NCI-H2107 treated with DMSO at 0.1 percent for 48 hours (cell line): Measurements from ENCODE around the gene HCN3.

Experiments
- DNase-seq: peaks from one replicate; lab custom pipeline; 2025; ENCODE audit not compliant: unreplicated experiment; lab: John Stamatoyannopoulos, UW

HCN3 gene

GRCh38 chr1:155308493-155309422, 31.5 kb downstream of the HCN3 start, which contains the start of gene FDPS:
TSS of gene FDPS (plus strand) at chr1:155308866. CDS start at chr1:155309790, 924 bp downstream.
- peak; percentile 99 for DNase-seq

- no peak for DNase-seq
Measured at GRCh38 chr1:155309423-155310021, 32.3 kb downstream of the HCN3 start.

- DNase-seq, result no peak
Measured at GRCh38 chr1:155313261-155313660, 36.0 kb downstream of the HCN3 start.

GRCh38 chr1:155316922-155317321, 39.7 kb downstream of the HCN3 start:
- no peak for DNase-seq

GRCh38 chr1:155318082-155318481, 40.8 kb downstream of the HCN3 start:
- DNase-seq, result no peak

GRCh38 chr1:155319536-155319935, 42.3 kb downstream of the HCN3 start:
- DNase-seq, result no peak

- no peak for DNase-seq
Measured at GRCh38 chr1:155320252-155320651, 43.0 kb downstream of the HCN3 start.

DNA sequence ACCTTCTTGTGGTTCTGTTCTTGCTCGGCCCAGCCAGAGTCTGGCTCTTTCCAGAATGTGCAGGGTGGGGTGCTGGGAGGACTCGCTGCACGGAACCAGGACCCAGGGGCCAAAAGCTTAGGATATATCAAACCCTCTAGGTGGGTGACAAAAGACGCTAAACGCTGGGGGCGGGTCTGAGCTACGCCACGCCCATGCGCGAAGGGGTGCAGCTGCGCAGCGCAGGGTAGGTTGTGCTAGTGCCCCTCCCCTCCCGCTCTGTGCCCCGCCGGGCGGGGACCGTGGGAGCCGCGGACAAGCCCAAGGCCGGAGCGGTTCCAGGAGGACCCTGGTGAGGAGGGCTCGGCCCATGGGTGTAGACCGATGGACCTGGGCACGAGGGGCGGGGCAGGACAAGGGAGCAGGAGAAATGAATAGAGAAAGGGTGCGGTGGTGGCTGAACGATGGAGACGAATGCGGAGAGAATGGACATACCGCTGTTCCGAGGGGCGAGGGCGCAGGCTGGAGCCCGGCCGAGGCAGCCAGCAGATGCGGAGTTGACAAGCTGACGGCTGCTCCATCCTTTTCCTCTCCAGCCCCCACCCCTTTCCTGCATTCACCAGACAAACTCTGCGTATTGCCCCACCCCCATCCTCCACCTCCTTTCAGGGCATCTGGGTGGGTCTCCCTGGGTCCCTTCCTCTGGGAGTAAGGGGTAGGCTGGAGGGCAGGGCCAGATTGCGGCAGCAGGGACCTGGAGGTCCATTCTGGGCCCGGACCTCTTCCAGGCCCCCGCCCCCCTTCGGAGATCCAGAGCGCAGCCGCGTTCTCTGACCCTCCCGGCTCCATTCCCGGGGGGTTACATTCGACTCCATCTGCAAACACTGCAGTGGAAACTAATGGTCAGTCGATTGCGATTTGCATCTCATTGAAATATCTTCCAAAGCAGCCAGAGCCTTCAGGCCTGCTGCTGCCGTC, 43.7 kb downstream of the HCN3 start, which contains the start of gene RUSC1:
TSS of gene RUSC1 (plus strand) at position 234 of the 957 bp plus-strand sequence. CDS start 880 bp downstream, outside the sequence.
- DNase-seq, result no peak

DNA sequence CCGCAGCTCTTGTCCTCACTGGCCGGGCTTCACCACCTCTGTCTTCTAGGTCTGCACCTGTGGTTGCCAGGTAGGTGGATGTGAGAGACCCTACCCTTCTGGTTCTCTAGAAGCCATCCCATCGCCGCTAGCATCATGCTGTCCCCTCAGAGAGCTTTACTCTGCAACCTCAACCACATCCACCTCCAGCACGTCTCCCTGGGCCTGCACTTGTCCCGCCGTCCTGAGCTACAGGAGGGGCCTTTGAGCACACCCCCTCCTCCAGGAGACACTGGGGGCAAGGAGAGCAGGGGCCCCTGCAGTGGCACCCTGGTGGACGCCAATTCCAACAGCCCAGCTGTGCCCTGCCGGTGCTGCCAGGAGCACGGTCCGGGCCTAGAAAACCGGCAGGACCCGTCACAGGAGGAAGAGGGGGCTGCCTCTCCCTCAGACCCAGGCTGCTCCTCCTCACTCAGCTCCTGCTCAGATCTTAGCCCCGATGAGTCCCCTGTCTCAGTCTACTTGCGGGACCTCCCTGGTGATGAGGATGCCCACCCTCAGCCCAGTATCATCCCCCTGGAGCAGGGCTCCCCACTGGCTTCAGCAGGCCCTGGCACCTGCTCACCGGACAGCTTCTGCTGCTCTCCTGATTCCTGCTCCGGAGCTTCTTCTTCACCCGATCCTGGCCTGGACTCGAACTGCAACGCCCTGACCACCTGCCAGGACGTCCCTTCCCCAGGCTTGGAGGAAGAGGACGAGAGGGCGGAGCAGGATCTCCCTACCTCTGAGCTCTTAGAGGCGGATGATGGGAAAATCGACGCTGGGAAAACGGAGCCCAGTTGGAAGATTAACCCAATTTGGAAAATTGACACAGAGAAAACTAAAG, 44.6 kb downstream of the HCN3 start:
- DNase-seq, result no peak

DNA sequence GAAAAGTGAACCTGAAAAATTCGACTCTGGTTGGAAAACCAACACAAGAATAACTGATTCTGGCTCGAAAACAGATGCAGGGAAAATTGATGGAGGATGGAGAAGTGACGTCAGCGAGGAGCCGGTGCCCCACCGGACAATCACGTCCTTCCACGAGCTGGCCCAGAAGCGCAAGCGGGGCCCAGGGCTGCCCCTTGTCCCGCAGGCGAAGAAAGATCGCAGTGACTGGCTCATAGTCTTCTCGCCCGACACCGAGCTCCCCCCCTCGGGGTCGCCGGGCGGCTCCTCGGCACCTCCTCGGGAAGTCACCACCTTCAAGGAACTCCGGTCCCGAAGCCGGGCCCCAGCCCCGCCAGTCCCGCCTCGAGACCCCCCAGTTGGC, 45.3 kb downstream of the HCN3 start:
- DNase-seq, result no peak

- DNase-seq, result peak; percentile 74
Measured at GRCh38 chr1:155322953-155323728, 45.9 kb downstream of the HCN3 start.

DNA sequence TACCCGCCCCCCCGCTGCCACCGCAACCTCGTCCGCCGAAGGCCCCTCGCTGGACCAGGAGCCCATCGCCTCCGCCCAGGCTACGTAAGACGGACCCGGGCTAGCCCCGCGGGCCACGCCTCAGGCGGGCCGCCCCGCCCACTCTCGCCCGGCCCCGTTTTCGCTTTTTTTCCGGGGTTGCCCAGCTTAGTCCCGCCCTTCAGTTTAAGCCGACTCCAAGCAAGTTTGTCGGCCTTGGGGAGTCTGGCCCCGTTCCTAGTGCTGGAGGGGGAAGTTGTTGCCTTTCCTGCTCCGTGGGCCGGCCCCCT, 46.4 kb downstream of the HCN3 start:
- DNase-seq, result peak; percentile 69

DNA sequence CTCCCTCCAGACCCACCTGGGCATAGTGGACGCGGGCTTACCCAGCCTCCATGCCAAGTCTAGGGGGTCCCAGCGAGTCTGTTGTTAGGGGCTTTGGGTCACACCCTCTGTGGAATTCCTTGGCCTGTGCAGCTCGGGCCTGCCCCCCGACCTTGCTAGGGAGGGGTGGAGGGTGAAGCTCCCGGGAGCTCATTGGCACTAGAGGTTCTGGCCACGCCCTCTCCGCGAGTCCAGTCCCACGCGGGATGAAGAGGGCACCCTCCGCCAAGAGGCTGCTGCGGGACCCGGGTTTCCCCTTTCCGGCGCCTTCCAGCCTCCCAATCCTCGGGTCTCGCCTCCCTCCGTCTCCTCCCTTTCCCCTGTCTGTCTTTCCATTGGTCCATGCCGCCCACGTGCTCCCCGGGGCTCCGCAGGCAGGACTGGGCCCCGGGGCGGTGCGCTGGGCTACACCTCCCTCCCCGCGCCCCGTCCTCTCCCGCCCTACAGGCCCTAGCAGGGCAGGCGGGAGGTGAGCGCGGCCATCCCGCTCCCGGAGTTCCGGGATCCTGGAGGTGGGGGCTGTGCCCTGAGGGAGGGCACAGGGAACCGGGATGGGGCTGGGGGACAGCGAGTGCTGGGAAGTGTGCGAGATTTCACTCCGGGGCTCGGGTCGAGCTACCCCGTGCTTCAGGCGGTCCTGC, 46.9 kb downstream of the HCN3 start:
- peak; percentile 81 for DNase-seq

- DNase-seq, result peak; percentile 69
Measured at GRCh38 chr1:155324717-155325602, 47.7 kb downstream of the HCN3 start.

GRCh38 chr1:155325603-155325893, 48.3 kb downstream of the HCN3 start:
- DNase-seq, result no peak

DNA sequence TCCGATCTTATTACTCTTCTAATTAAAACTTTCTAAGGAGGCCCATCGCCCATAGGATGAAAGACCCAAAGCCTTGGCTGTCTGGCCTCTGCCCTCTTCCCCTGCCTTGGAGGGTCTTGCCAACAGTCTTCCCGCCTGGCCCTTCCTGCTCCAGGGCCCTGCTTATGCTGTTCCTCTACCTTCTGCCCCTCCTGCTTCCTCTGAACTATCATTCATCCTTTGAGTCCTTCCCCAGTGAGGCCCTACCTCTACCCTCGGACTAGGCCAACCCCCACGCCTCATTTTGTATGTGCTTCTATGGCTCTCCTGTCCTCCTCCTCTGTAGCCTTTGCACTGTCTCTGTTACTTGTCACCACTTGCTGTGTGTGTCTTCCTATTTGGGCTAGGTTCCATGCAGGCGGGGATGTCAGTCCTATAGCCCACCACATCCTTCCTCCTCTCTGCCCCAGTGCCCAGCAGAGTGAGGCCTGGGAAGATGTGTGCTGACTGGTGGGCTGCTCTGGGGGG, 48.8 kb downstream of the HCN3 start:
- DNase-seq, result no peak

- DNase-seq, result no peak
Measured at GRCh38 chr1:155326631-155327037, 49.4 kb downstream of the HCN3 start.

- DNase-seq, result no peak
Measured at GRCh38 chr1:155327981-155328380, 50.7 kb downstream of the HCN3 start.
